ENCODE data around the gene SAMD14. TPM values are rescaled to one million over a fixed set of nuclear protein-coding genes. Genes with fewer than 3 reads are reported as not detected.
A peak's percentile ranks its signal among the peaks of the same experiment; 100 is the strongest.

Gene SAMD14
- total RNA-seq, 1 donor from 2014 or later = 21.5 TPM

DNA sequence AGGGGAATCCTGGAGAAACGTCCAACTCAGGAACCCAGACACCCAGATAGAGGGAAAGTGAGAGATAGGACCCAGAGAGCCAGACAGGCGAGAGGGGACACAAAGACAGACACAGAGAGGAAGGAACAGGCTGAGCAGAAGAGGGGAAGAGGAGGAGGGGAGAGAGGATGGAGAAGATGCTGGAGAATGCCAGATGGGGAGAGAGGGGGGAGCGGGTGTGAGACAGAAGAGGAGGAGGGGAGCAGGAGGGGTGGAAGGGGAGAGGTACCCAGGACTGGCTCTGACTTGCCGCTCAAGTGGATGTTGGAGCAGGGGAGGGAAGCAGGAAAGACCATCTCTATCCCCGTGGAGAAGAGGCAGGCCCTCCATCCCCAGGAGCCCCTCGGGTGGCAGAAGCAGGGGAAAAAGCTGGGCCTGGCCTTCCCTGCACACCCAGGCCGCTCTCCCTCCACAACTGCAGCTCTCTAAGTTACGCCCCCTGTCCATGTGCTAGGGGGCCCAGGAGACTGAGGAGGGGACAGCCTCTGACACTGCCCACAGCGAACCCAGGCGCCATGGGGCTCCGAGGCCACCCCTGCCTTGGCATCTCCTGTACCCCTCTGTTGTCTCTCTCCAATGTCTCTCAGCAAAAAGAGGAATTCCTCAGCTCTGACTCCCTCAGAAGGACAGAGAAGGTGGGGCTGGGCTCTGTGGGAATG, 15.7 kb upstream of the SAMD14 start:
- no peaks in the 10 kb centered on the region for H3K9me3 ChIP-seq
- peaks cover 47% of the 10 kb centered on the region for H3K36me3 ChIP-seq
- no peak for DNase-seq
- no peak for TF ChIP-seq CTCF (IDR thresholded peaks at IDR 0.05)
- peak overlapping the region; percentile 82 for H3K27ac ChIP-seq
- peak overlapping the region; percentile 84 for H3K4me3 ChIP-seq
- intact Hi-C loops (cut with DNase I) = no loop called here
- no peak for ATAC-seq
- H3K27me3 ChIP-seq = no peaks in the 10 kb centered on the region
- H3K4me1 ChIP-seq = peaks cover 47% of the 10 kb centered on the region

GRCh38 chr17:50144845-50145531, 15.0 kb upstream of the SAMD14 start:
- Histone ChIP-seq H3K27ac (no peak overlapping the region), H3K4me1 (peaks cover 54% of the 10 kb centered on the region), H3K9me3 (no peaks in the 10 kb centered on the region), H3K4me3 (no peak overlapping the region), H3K36me3 (peaks cover 53% of the 10 kb centered on the region), H3K27me3 (no peaks in the 10 kb centered on the region)
- no peak for TF ChIP-seq CTCF (IDR thresholded peaks at IDR 0.05)
- DNase-seq (no peak), ATAC-seq (no peak)
- intact Hi-C loops (cut with DNase I) = no loop called here

- intact Hi-C loops (cut with DNase I) = no loop called here
- no peak for DNase-seq
- no peak overlapping the region for H3K4me3 ChIP-seq
- no peak for TF ChIP-seq CTCF (IDR thresholded peaks at IDR 0.05)
- no peak overlapping the region for H3K27ac ChIP-seq
- ATAC-seq = no peak
- H3K36me3 ChIP-seq = peaks cover 58% of the 10 kb centered on the region
- H3K27me3 ChIP-seq = no peaks in the 10 kb centered on the region
- H3K4me1 ChIP-seq = peaks cover 54% of the 10 kb centered on the region
- no peaks in the 10 kb centered on the region for H3K9me3 ChIP-seq
Measured at GRCh38 chr17:50144355-50144754, 14.4 kb upstream of the SAMD14 start.

GRCh38 chr17:50143461-50144176, 13.7 kb upstream of the SAMD14 start:
- Histone ChIP-seq H3K4me3 (no peak overlapping the region), H3K27me3 (no peaks in the 10 kb centered on the region), H3K27ac (no peak overlapping the region), H3K4me1 (peaks cover 54% of the 10 kb centered on the region), H3K9me3 (no peaks in the 10 kb centered on the region), H3K36me3 (peaks cover 66% of the 10 kb centered on the region)
- no peak for TF ChIP-seq CTCF (IDR thresholded peaks at IDR 0.05)
- no peak for ATAC-seq
- intact Hi-C loops (cut with DNase I) = no loop called here
- no peak for DNase-seq

DNA sequence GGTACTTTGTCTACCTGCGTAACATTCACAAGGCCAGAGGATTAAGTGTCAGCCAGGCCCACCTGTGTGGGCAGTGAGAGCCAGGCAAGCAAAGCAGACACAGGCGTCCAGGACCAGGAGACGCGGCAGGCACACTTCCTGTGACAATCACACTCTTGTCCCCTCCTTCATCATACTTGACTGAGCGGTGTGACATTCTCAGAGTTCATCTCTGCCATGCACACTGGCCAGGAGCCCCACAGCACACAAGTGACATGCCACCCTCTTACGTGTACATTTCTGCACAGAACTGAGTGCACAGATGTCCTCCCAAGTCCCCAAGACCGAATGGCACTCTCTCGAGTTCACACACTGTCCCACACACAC, 11.8 kb upstream of the SAMD14 start:
- Histone ChIP-seq H3K27ac (peak overlapping the region; percentile 71), H3K36me3 (peaks cover 84% of the 10 kb centered on the region), H3K9me3 (no peaks in the 10 kb centered on the region), H3K4me3 (no peak overlapping the region), H3K27me3 (no peaks in the 10 kb centered on the region), H3K4me1 (peaks cover 39% of the 10 kb centered on the region)
- no peak for ATAC-seq
- no peak for TF ChIP-seq CTCF (IDR thresholded peaks at IDR 0.05)
- no peak for DNase-seq
- intact Hi-C loops (cut with DNase I) = no loop called here
